Germinal center (tissue), 1 donor: Measurements from ENCODE around the gene MAGEC1.
"Not testable (repeated sequence)": the region's sequence is repeated elsewhere in the genome, so short reads cannot be mapped to it uniquely, and the experiment has no call there.

Source experiments
- DNase-seq: peaks from one replicate; pipeline ENCODE4 v3.0.0; 2012; ENCODE audit warnings: mixed read lengths, low spot score

The MAGEC1 gene

DNA sequence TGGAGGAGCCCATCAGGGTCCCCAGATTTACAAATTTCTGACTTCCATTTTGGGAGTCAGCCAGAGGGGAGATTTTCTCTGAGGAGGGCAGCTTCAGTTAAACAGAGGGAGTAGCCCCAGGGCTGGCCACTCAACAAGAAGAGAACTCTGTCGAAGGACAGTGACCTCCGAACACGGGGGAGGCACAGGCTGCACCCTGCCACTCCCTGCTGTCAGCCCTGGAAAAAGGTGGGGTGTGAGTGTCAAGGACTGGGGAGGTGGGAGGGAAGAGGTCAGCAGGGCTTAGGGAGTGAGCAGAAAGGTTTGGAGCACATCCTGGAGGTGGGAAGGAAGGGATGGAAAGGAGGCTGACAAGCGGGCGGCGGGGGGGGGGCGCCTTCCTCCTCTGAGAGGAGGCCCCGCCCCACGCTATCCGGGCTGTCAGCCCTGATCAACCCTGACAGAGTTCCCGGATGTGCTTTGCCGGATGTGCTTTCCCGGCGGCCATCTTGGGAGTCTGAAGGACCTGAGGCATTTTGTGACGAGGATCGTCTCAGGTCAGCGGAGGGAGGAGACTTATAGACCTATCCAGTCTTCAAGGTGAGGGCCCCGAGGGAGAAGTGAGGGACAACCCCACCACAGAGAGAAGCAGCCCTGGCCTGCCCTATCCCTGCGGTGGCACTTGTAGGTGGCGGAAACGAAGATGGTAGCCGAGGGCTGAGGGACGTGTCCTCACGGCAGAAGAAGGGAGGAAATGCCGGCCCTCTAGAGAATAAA lies at the start of gene MAGEC1:
MAGEC1 (plus strand) TSS at position 495 of the 756 bp plus-strand sequence. CDS start 1,179 bp downstream, outside the sequence.
- DNase-seq, result no peak

GRCh38 chrX:141857479-141857878 lies 46.2 kb upstream of the MAGEC1 start:
- no peak for DNase-seq

DNA sequence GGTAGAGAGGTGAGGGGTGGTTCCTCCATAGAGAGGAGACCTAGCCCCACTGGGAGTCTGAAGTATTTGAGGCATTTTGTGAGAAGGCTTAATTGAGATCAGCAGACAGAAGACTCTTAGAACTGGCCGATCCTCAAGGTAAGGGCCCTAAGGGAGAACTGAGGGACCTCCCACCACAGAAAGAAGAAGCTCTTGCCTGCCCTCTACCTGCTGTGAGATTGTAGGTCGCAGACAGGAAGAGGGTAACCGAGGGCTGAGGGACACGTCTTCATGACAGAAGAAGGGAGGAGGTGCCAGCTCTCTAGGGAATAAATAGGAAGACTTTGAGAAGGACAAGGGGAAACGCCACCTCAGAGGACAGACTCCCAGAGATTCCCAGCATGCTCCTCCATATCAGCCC lies 24.1 kb upstream of the MAGEC1 start:
- DNase-seq, result no peak

- DNase-seq, result not testable (repeated sequence)
These were observed 14.9 kb upstream of the MAGEC1 start for GRCh38 chrX:141888811-141889210.

GRCh38 chrX:141894733-141895132 lies 9.0 kb upstream of the MAGEC1 start:
- no peak for DNase-seq

GRCh38 chrX:141897690-141898089 lies 6.0 kb upstream of the MAGEC1 start:
- no peak for DNase-seq

DNA sequence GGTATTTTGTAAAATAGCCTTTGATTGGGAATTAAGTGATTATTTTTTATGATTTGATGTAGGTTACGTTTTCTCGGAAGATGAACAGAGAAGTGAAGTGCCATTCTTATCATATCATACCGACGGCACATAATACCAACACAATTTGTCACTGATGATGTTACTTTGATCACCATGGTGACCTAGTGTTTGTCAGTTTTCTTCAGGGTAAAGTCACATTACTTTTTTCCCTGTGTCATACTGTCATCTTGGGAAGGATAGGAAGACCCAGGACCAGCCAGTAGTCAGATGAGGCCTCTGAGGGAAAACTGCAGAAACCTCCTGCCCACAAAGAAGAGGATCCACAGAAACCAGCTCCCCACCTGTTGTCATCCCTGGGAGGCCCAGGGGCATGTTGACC lies 1.3 kb upstream of the MAGEC1 start:
- no peak for DNase-seq

- DNase-seq, result no peak
These were observed 568 bp downstream of the MAGEC1 start for GRCh38 chrX:141904262-141904661.

- DNase-seq, result no peak
These were observed 14.1 kb downstream of the MAGEC1 start for GRCh38 chrX:141917801-141918200.

DNA sequence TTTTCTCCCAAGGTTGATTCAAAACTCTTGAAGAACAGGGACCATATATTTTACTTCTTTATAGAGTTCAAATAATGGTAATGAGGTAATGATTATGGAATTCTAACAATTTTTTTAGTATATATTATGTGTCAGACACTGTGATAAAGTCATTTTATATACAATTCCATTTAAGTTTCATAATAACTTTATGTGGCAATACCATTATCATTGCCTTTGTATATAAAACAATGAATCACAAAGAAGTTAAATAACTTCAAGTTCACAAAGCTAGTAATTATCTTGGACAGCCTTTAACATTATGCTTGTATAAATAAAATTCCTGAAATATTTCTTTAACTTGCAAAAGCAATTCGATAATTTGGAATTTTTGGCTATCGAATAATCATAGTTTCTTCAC lies 20.6 kb downstream of the MAGEC1 start:
- no peak for DNase-seq

GRCh38 chrX:141928432-141928831 lies 24.7 kb downstream of the MAGEC1 start:
- no peak for DNase-seq

GRCh38 chrX:141934059-141934641 lies 30.5 kb downstream of the MAGEC1 start:
- no peak for DNase-seq

- no peak for DNase-seq
These were observed 32.0 kb downstream of the MAGEC1 start for GRCh38 chrX:141935645-141936044.

GRCh38 chrX:141936080-141936479 lies 32.4 kb downstream of the MAGEC1 start:
- no peak for DNase-seq

- DNase-seq, result no peak
These were observed 37.5 kb downstream of the MAGEC1 start for GRCh38 chrX:141941234-141941633.

GRCh38 chrX:141945426-141945825 lies 41.7 kb downstream of the MAGEC1 start:
- DNase-seq, result no peak

- DNase-seq, result no peak
These were observed 43.7 kb downstream of the MAGEC1 start for GRCh38 chrX:141947350-141947749.

DNA sequence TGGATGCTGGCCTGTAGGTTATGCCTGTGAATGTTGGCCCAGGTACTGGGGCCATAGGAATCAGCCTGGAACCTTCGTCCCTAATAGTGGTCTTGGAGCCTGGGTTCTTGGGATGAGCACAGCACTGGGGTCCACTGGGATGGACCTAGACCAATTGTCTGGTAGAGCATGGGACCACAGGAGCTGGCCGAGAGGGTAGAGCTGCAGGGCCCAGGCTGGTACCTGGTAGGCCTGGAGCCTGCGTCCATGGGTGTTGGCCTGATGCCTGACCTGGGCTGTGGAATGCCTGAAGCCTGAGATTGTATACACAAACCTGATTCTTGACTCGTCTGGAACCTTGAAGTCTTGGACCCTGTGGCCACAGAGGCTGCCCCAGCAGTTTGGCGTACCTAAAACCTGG lies 48.9 kb downstream of the MAGEC1 start:
- DNase-seq, result no peak

DNA sequence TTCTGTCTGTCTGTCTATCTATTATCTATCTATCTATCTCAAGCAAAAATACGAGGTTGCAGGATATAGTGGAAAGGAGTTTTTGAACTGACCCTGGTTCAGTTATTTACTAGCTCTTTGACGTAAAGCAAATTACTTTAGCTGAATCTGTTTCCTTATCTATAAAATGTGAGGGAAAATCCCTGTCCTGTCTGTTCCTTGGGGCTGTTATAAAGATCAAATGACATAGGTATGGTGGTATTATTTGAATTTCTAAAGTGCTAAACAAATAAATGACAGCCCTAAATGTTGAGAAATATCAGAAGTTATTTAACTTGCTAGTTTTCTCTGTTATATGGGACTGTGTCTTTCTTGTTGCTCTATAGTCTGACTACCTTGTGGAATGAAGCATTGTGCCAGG lies 55.0 kb downstream of the MAGEC1 start:
- DNase-seq, result no peak
